GM12878 (cell line): Measurements from ENCODE around the gene TDRD12. TPM values are rescaled to one million over a fixed set of nuclear protein-coding genes. Genes with fewer than 3 reads are reported as not detected.

ENCODE experiments used
- ATAC-seq: fragments of 200-7000 bp; cut with Tn5 transposase; 3 replicates; pipeline ENCODE4 v1.9.1; 2020; ENCODE audit warnings: mild to moderate bottlenecking, moderate library complexity
- BruUV-seq: library from RNA; stranded (reverse); fragments of 400-500 nt; replicated peaks from 2 replicates; lab custom pipeline; 2021; lab: Mats Ljungman, UMichigan
- CTCF ChIA-PET: fragments of 300-600 bp; sonication (Branson Sonifier 250); formaldehyde crosslinking; extraction: SDS; loops from one replicate; lab custom pipeline; 2021; ENCODE audit warnings: inconsistent platforms; lab: Yijun Ruan, JAX
- POLR2A ChIA-PET: fragments of 350-600 bp; formaldehyde crosslinking; extraction: SDS; loops from one replicate; lab custom pipeline; 2021; ENCODE audit warnings: inconsistent platforms; lab: Charles Lee
- RAD21 ChIA-PET: fragments of 300-600 bp; sonication (Branson Sonifier 250); formaldehyde crosslinking; loops from one replicate; lab custom pipeline; 2023; ENCODE audit warnings: antibody characterized with exemption; ENCODE audit not compliant: unreplicated experiment; lab: Charles Lee
- SMC1A ChIA-PET: fragments of 300-600 bp; sonication (Branson Sonifier 250); formaldehyde crosslinking; loops from one replicate; lab custom pipeline; 2023; ENCODE audit not compliant: unreplicated experiment, uncharacterized antibody; lab: Charles Lee
- DNase-seq: peaks from one replicate; pipeline ENCODE4 v3.0.0-alpha.2; 2011; ENCODE audit warnings: low read depth, low spot score
- FAIRE-seq: peaks from 3 replicates; lab custom pipeline; 2011; peaks lifted over from hg19 to GRCh38; lab: Jason Lieb, UNC
- H2AFZ ChIP-seq: 2 replicates; pipeline ENCODE4 v1.6.0; 2011; ENCODE audit warnings: low read depth, low read length, control low read depth; ENCODE audit not compliant: control insufficient read depth
- H3K27ac ChIP-seq: 2 replicates; pipeline ENCODE4 v1.5.1; 2011; ENCODE audit warnings: control low read depth; ENCODE audit not compliant: control insufficient read depth, insufficient read depth
- H3K27me3 ChIP-seq, 2 experiments: replicated peaks in 1 of 2; 2 replicates each; pipeline versions ENCODE4 v1.6.0 to v1.6.1; 2011; ENCODE audit warnings: low read length in 1 of 2; ENCODE audit not compliant: control insufficient read depth in 2 of 2, insufficient read depth in 2 of 2
- H3K36me3 ChIP-seq, 2 experiments: 2 replicates each; pipeline ENCODE4 v1.5.1; 2011; ENCODE audit warnings: low read length in 1 of 2; ENCODE audit not compliant: control insufficient read depth in 2 of 2, insufficient read depth in 2 of 2
- H3K4me1 ChIP-seq: 2 replicates; pipeline ENCODE4 v1.6.1; 2011; ENCODE audit warnings: mild to moderate bottlenecking, low read length, moderate library complexity, mixed read lengths; ENCODE audit not compliant: control insufficient read depth, insufficient read depth
- H3K4me2 ChIP-seq: 2 replicates; pipeline ENCODE4 v1.6.0; 2011; ENCODE audit warnings: control low read depth; ENCODE audit not compliant: control insufficient read depth, insufficient read depth
- H3K4me3 ChIP-seq: fragments of 200-600 bp; sonication (generic); 2 replicates; pipeline ENCODE4 v1.5.1; 2016
- H3K79me2 ChIP-seq: 2 replicates; pipeline ENCODE4 v1.6.0; 2011; ENCODE audit warnings: low read length; ENCODE audit not compliant: control insufficient read depth, insufficient read depth
- H3K9ac ChIP-seq: 2 replicates; pipeline ENCODE4 v1.8.0; 2011; ENCODE audit warnings: low read length, control low read depth, mixed read lengths; ENCODE audit not compliant: control insufficient read depth, insufficient read depth
- H3K9me3 ChIP-seq: replicated peaks from 3 replicates; pipeline ENCODE4 v1.5.1; 2011; ENCODE audit warnings: mild to moderate bottlenecking, low read length; ENCODE audit not compliant: control insufficient read depth, insufficient read depth
- H4K20me1 ChIP-seq: 2 replicates; pipeline ENCODE4 v1.6.0; 2011; ENCODE audit not compliant: control insufficient read depth, insufficient read depth
- BCL11A ChIP-seq: IDR thresholded peaks from 2 replicates; pipeline ENCODE4 v1.6.1; 2011; ENCODE audit warnings: low read depth, low read length
- BHLHE40 ChIP-seq, 2 experiments: fragments of 450-650 bp in 1 of 2; IDR thresholded peaks; 2 replicates each; pipeline ENCODE4 v1.6.1; 2011 to 2017; ENCODE audit warnings: low read depth in 2 of 2, borderline replicate concordance in 1 of 2, improper control_type of control experiment in 1 of 2, low read length in 1 of 2, mild to moderate bottlenecking in 1 of 2
- CEBPZ ChIP-seq: fragments of 150-350 bp; IDR thresholded peaks from 2 replicates; pipeline ENCODE4 v1.6.1; 2016; ENCODE audit warnings: low read depth, low read length
- CREB1 ChIP-seq: IDR thresholded peaks from 2 replicates; pipeline ENCODE4 v1.6.1; 2012; ENCODE audit warnings: low read depth, mild to moderate bottlenecking, inconsistent platforms
- KAT2A ChIP-seq: conservative IDR thresholded peaks from 2 replicates; pipeline ENCODE4 v1.6.1; 2011; ENCODE audit warnings: low read depth, low read length; ENCODE audit not compliant: control insufficient read depth
- MEF2A ChIP-seq: IDR thresholded peaks from 2 replicates; pipeline ENCODE4 v1.6.1; 2011; ENCODE audit warnings: low read depth, mild to moderate bottlenecking, low read length, moderate library complexity; ENCODE audit not compliant: insufficient read depth
- POLR2AphosphoS2 ChIP-seq: IDR thresholded peaks from 2 replicates; pipeline ENCODE4 v1.6.1; 2011; ENCODE audit warnings: low read depth, mild to moderate bottlenecking, low read length, improper control_type of control experiment, moderate library complexity
- POU2F2 ChIP-seq: IDR thresholded peaks from 3 replicates; pipeline ENCODE4 v1.6.1; 2011; ENCODE audit warnings: low read depth, mild to moderate bottlenecking, low read length, borderline replicate concordance
- RUNX3 ChIP-seq: IDR thresholded peaks from 2 replicates; pipeline ENCODE4 v1.6.1; 2012; ENCODE audit warnings: low read length, inconsistent platforms
- SPI1 ChIP-seq: IDR thresholded peaks from 2 replicates; pipeline ENCODE4 v1.6.1; 2011; ENCODE audit warnings: low read depth, mild to moderate bottlenecking, low read length, moderate library complexity, borderline replicate concordance; ENCODE audit not compliant: insufficient read depth
- ZBTB40 ChIP-seq: fragments of 450-650 bp; IDR thresholded peaks from 2 replicates; pipeline ENCODE4 v1.6.1; 2016; ENCODE audit warnings: mild to moderate bottlenecking, moderate library complexity, borderline replicate concordance
- WGBS: methylation state at CpG from one replicate; pipeline ENCODE4 v1.1.6; 2016; ENCODE audit warnings: low lambda C conversion rate; ENCODE audit not compliant: insufficient replicate concordance, insufficient coverage; ENCODE audit errors: missing lambda C conversion rate; 5-methylcytosine and 5-hydroxymethylcytosine counted together
- in situ Hi-C: fragments of 300-500 bp; cut with MboI; formaldehyde crosslinking; loops from 9 replicates; pipeline ENCODE4 v1.14.3; 2018; ENCODE audit warnings: mixed read lengths
- intact Hi-C: fragments of 100-400 bp; cut with micrococcal nuclease; formaldehyde crosslinking; loops from one replicate; pipeline ENCODE4 v1.14.2; 2022; ENCODE audit not compliant: unreplicated experiment
- polyA plus RNA-seq, 11 experiments: library from polyadenylated mRNA; depleted of rRNA in 4 of 11; unstranded in 6 of 11; stranded (reverse) in 5 of 11; fragments of >200 nt; fragmentation: Nextera tagmentation in 4 of 11; fragmentation: Illumina TruSeq in 1 of 11; extraction: Ambion mirVana in 4 of 11; extraction: Trizol in 1 of 11; gene quantifications; 1 replicate in 1 of 11; 2 replicates in 10 of 11; pipeline versions ENCODE4 v1.2.1 to v1.2.3, GENCODE V29; 2011 to 2016; ENCODE audit warnings: inconsistent platforms in 2 of 11, missing spikeins in 2 of 11, low read depth in 1 of 11
- total RNA-seq, 4 experiments: library from RNA; depleted of rRNA in 3 of 4; stranded (reverse); fragments of >200 nt in 3 of 4; fragmentation: Illumina TruSeq in 1 of 4; extraction: Trizol in 1 of 4; gene quantifications; 2 replicates each; pipeline versions ENCODE4 v1.2.1 to v1.2.3, GENCODE V29; 2013 to 2021
- TF ChIP-seq, protein P1 (sequence below): IDR thresholded peaks from 2 replicates; pipeline ENCODE4 v1.6.1; 2011; ENCODE audit warnings: low read depth, mild to moderate bottlenecking, low read length, moderate library complexity, borderline replicate concordance; ENCODE audit errors: extremely low read depth
- TF ChIP-seq, protein P2 (sequence below): fragments of 450-650 bp; IDR thresholded peaks from 2 replicates; pipeline ENCODE4 v1.6.1; 2018; ENCODE audit warnings: borderline replicate concordance, mild to moderate bottlenecking; ENCODE audit not compliant: partially characterized antibody

TDRD12 gene
- total and polyA plus RNA-seq, 10 of the 15 experiments (the other 5 are each of a cell fraction or from before 2014, with no cell fraction given), result 0.08 to 0.15 TPM; not detected in 8

- ChIA-PET RAD21 (no interaction called here), CTCF (no interaction called here), SMC1A (no interaction called here), POLR2A (no interaction called here)
- Histone ChIP-seq H3K36me3 (no peaks in the 10 kb centered on the region), H3K4me1 (no peaks in the 10 kb centered on the region; the same call in 1 of the 2 replicates), H3K27me3 (no peaks in the 10 kb centered on the region), H3K27ac (no peak overlapping the region), H4K20me1 (no peaks in the 10 kb centered on the region), H3K4me3 (no peak overlapping the region), H3K79me2 (no peaks in the 10 kb centered on the region), H3K9ac (no peak overlapping the region), H2AFZ (no peak overlapping the region), H3K4me2 (no peak overlapping the region), H3K9me3 (no peaks in the 10 kb centered on the region)
- in situ Hi-C loops, result no loop called here
- FAIRE-seq (no peak), ATAC-seq (no peak), DNase-seq (no peak)
- TF ChIP-seq POU2F2 (no peak), CREB1 (no peak), SPI1 (no peak), RUNX3 (no peak), CEBPZ (no peak), KAT2A (no peak), BCL11A (no peak), MEF2A (no peak), BHLHE40 (IDR thresholded peaks at IDR 0.05; ENCODE audit: borderline replicate concordance in 1 of 2, low read depth in 2 of 2, low read length in 1 of 2) (no peak), POLR2AphosphoS2 (no peak), ZBTB40 (no peak)
- TF ChIP-seq, protein P1, sequence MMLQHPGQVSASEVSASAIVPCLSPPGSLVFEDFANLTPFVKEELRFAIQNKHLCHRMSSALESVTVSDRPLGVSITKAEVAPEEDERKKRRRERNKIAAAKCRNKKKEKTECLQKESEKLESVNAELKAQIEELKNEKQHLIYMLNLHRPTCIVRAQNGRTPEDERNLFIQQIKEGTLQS, result no peak
- TF ChIP-seq, protein P2, sequence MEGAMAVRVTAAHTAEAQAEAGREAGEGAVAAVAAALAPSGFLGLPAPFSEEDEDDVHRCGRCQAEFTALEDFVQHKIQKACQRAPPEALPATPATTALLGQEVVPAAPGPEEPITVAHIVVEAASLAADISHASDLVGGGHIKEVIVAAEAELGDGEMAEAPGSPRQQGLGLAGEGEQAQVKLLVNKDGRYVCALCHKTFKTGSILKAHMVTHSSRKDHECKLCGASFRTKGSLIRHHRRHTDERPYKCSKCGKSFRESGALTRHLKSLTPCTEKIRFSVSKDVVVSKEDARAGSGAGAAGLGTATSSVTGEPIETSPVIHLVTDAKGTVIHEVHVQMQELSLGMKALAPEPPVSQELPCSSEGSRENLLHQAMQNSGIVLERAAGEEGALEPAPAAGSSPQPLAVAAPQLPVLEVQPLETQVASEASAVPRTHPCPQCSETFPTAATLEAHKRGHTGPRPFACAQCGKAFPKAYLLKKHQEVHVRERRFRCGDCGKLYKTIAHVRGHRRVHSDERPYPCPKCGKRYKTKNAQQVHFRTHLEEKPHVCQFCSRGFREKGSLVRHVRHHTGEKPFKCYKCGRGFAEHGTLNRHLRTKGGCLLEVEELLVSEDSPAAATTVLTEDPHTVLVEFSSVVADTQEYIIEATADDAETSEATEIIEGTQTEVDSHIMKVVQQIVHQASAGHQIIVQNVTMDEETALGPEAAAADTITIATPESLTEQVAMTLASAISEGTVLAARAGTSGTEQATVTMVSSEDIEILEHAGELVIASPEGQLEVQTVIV, result no peak
- 45% methylated on average over 5 of the region's 5 CpGs for WGBS
- intact Hi-C loops, result no loop called here
- no TSS peak for BruUV-seq
Observed at GRCh38 chr19:32771596-32771995, 52.0 kb downstream of the TDRD12 start.
